Mucosa of descending colon (tissue), 3 donors: ENCODE data around the gene CDKN3. TPM values are rescaled to one million over a fixed set of nuclear protein-coding genes. Genes with fewer than 3 reads are reported as not detected.

Experiments
- ATAC-seq: fragments of 200-7000 bp; cut with Tn5 transposase; one replicate; pipeline ENCODE4 v1.9.1; 2020; ENCODE audit warnings: mild to moderate bottlenecking, moderate library complexity
- DNase-seq, 3 donors: peaks; one replicate each; pipeline ENCODE4 v3.0.0-alpha.2; 2020
- H3K36me3 ChIP-seq: fragments of 200-600 bp; one replicate; pipeline ENCODE4 v1.8.0; 2021; ENCODE audit warnings: low read depth, mild to moderate bottlenecking
- H3K4me1 ChIP-seq: fragments of 200-600 bp; one replicate; pipeline ENCODE4 v1.8.0; 2021; ENCODE audit warnings: low read depth, mild to moderate bottlenecking
- H3K4me3 ChIP-seq: fragments of 200-600 bp; one replicate; pipeline ENCODE4 v1.8.0; 2021; ENCODE audit warnings: mild to moderate bottlenecking
- H3K9me3 ChIP-seq: fragments of 200-600 bp; one replicate; pipeline ENCODE4 v1.8.0; 2021; ENCODE audit warnings: mild to moderate bottlenecking
- CTCF ChIP-seq: fragments of 200-600 bp; IDR thresholded peaks from one replicate; pipeline ENCODE4 v1.8.0; 2022; ENCODE audit warnings: antibody characterized with exemption, mild to moderate bottlenecking
- intact Hi-C, 2 donors: fragments of 100-400 bp; cut with DNase I in 1 of 2; cut with micrococcal nuclease in 1 of 2; formaldehyde crosslinking; loops; one replicate each; pipeline versions ENCODE4 v1.11.0 to v1.11.1; 2022; cut with DNase I, micrococcal nuclease
- total RNA-seq, 3 donors: library from RNA; stranded (reverse); fragmentation: NEBNext Ultra II Directional in 2 of 3; extraction: Animal tissue kit (Norgen Biotek cat#: 25700) in 2 of 3; gene quantifications; one replicate each; pipeline versions ENCODE4 v1.2.1 to v1.2.4, GENCODE V29; 2021 to 2023
- donor health status: DM: no; HTN: no; CAD: no; lungs with moderate emphysema.
- donor health status: DM: no; HTN: no; CAD: no.
- donor health status: DM: no; HTN: yes; CAD: no.

CDKN3 gene
- total RNA-seq, 3 donors from 2014 or later, result 1.7 to 18.2 (median 3.4) TPM

- no peak for TF ChIP-seq CTCF
- DNase-seq (no peak), ATAC-seq (no peak)
- intact Hi-C loops, result no loop called here
- peaks cover 7% of the 10 kb centered on the region for H3K9me3 ChIP-seq
- H3K36me3 ChIP-seq, result no peaks in the 10 kb centered on the region
- H3K4me3 ChIP-seq, result no peak overlapping the region
- H3K4me1 ChIP-seq, result no peaks in the 10 kb centered on the region
These were observed 70.5 kb downstream of the CDKN3 start for GRCh38 chr14:54467280-54467679.

Other genes with a start within 250 kb of the CDKN3 start
- gene CNIH1, start 44.4 kb downstream of the CDKN3 start, total RNA-seq, result 100 to 1,000 TPM in 2 of 3 donors, 10 to 100 TPM in 1; 99.9 to 115 (median 101) TPM
- gene GMFB, start 92.0 kb downstream of the CDKN3 start, total RNA-seq, result 10 to 100 TPM; 55.7 to 74.4 (median 57.5) TPM
- gene CGRRF1, start 112.9 kb downstream of the CDKN3 start, total RNA-seq, result 10 to 100 TPM; 17.0 to 25.2 (median 22.5) TPM
- 10 to 100 TPM; 14.7 to 82.1 (median 16.5) TPM for gene SAMD4A, start 170.1 kb downstream of the CDKN3 start, total RNA-seq